Smooth muscle cell (in vitro differentiated cells): ENCODE data around the gene OLR1. TPM values are rescaled to one million over a fixed set of nuclear protein-coding genes. Genes with fewer than 3 reads are reported as not detected.

Experiments used
- DNase-seq: peaks from one replicate; lab custom pipeline; 2025; ENCODE audit not compliant: unreplicated experiment; lab: John Stamatoyannopoulos, UW
- H2AFZ ChIP-seq: fragments of 200-600 bp; sonication (generic); 2 replicates; pipeline ENCODE4 v1.6.0; 2016; ENCODE audit warnings: antibody characterized with exemption, low read depth, mild to moderate bottlenecking
- H3F3A ChIP-seq: fragments of 200-600 bp; sonication (generic); 2 replicates; pipeline ENCODE4 v1.6.0; 2017; ENCODE audit warnings: antibody characterized with exemption, low read depth
- H3K27ac ChIP-seq: fragments of 200-600 bp; sonication (generic); 2 replicates; pipeline ENCODE4 v1.5.1; 2016; ENCODE audit warnings: low read depth, mild to moderate bottlenecking
- H3K27me3 ChIP-seq: fragments of 200-600 bp; sonication (generic); 2 replicates; pipeline ENCODE4 v1.6.1; 2016; ENCODE audit warnings: low read depth, mild to moderate bottlenecking
- H3K36me3 ChIP-seq: fragments of 200-600 bp; sonication (generic); 2 replicates; pipeline ENCODE4 v1.5.1; 2016; ENCODE audit warnings: low read depth
- H3K4me1 ChIP-seq: fragments of 200-600 bp; sonication (generic); 2 replicates; pipeline ENCODE4 v1.5.1; 2016; ENCODE audit warnings: low read depth
- H3K4me2 ChIP-seq: fragments of 200-600 bp; sonication (generic); 2 replicates; pipeline ENCODE4 v1.6.0; 2016; ENCODE audit warnings: mild to moderate bottlenecking
- H3K4me3 ChIP-seq: fragments of 200-600 bp; sonication (generic); 2 replicates; pipeline ENCODE4 v1.5.1; 2016; ENCODE audit warnings: mild to moderate bottlenecking
- H3K79me2 ChIP-seq: fragments of 200-600 bp; sonication (generic); 2 replicates; pipeline ENCODE4 v1.6.0; 2016; ENCODE audit warnings: low read depth, mild to moderate bottlenecking
- H3K9ac ChIP-seq: fragments of 200-600 bp; sonication (generic); 2 replicates; pipeline ENCODE4 v1.6.0; 2016; ENCODE audit warnings: low read depth
- H3K9me3 ChIP-seq: fragments of 200-600 bp; sonication (generic); replicated peaks from 2 replicates; pipeline ENCODE4 v1.5.1; 2016; ENCODE audit warnings: low read depth
- H4K20me1 ChIP-seq: fragments of 200-600 bp; sonication (generic); 2 replicates; pipeline ENCODE4 v1.6.0; 2016; ENCODE audit warnings: low read depth
- WGBS: methylation state at CpG from one replicate; pipeline ENCODE4 v1.1.7; 2016; ENCODE audit warnings: low lambda C conversion rate; 5-methylcytosine and 5-hydroxymethylcytosine counted together
- polyA plus RNA-seq: library from polyadenylated mRNA; unstranded; fragments of >200 nt; fragmentation: Nextera tagmentation; extraction: Ambion mirVana; gene quantifications from 2 replicates; pipeline ENCODE4 v1.2.1, GENCODE V29; 2016
- total RNA-seq: library from RNA; depleted of rRNA; stranded (reverse); fragments of >200 nt; gene quantifications from 2 replicates; pipeline ENCODE4 v1.2.3, GENCODE V29; 2014
- TF ChIP-seq, protein P1 (sequence below): fragments of 200-600 bp; sonication (generic); IDR thresholded peaks from 2 replicates; pipeline ENCODE4 v1.5.1; 2017; ENCODE audit warnings: borderline replicate concordance, mild to moderate bottlenecking, antibody characterized with exemption; ENCODE audit not compliant: insufficient read depth, poor library complexity, severe bottlenecking

Gene OLR1
- total and polyA plus RNA-seq, 2 experiments from 2014 or later = 5.4 to 7.4 TPM

- no peaks in the 10 kb centered on the region for H3K36me3 ChIP-seq
- no peaks in the 10 kb centered on the region for H3K4me1 ChIP-seq
- no peaks in the 10 kb centered on the region for H3K9me3 ChIP-seq
- no peaks in the 10 kb centered on the region for H3K27me3 ChIP-seq
- TF ChIP-seq, protein P1, sequence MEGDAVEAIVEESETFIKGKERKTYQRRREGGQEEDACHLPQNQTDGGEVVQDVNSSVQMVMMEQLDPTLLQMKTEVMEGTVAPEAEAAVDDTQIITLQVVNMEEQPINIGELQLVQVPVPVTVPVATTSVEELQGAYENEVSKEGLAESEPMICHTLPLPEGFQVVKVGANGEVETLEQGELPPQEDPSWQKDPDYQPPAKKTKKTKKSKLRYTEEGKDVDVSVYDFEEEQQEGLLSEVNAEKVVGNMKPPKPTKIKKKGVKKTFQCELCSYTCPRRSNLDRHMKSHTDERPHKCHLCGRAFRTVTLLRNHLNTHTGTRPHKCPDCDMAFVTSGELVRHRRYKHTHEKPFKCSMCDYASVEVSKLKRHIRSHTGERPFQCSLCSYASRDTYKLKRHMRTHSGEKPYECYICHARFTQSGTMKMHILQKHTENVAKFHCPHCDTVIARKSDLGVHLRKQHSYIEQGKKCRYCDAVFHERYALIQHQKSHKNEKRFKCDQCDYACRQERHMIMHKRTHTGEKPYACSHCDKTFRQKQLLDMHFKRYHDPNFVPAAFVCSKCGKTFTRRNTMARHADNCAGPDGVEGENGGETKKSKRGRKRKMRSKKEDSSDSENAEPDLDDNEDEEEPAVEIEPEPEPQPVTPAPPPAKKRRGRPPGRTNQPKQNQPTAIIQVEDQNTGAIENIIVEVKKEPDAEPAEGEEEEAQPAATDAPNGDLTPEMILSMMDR = no peak
- no peaks in the 10 kb centered on the region for H4K20me1 ChIP-seq
- no peaks in the 10 kb centered on the region for H3K79me2 ChIP-seq
- H3K4me3 ChIP-seq = no peak overlapping the region
- H3F3A ChIP-seq = no peaks in the 10 kb centered on the region
- no peak overlapping the region for H2AFZ ChIP-seq
- DNase-seq = no peak
- H3K27ac ChIP-seq = no peak overlapping the region
- no peak overlapping the region for H3K4me2 ChIP-seq
- no peak overlapping the region for H3K9ac ChIP-seq
- WGBS = 89% methylated on average over 3 of the region's 3 CpGs
Measured at GRCh38 chr12:10163084-10163483, 8.8 kb downstream of the OLR1 start.

DNA sequence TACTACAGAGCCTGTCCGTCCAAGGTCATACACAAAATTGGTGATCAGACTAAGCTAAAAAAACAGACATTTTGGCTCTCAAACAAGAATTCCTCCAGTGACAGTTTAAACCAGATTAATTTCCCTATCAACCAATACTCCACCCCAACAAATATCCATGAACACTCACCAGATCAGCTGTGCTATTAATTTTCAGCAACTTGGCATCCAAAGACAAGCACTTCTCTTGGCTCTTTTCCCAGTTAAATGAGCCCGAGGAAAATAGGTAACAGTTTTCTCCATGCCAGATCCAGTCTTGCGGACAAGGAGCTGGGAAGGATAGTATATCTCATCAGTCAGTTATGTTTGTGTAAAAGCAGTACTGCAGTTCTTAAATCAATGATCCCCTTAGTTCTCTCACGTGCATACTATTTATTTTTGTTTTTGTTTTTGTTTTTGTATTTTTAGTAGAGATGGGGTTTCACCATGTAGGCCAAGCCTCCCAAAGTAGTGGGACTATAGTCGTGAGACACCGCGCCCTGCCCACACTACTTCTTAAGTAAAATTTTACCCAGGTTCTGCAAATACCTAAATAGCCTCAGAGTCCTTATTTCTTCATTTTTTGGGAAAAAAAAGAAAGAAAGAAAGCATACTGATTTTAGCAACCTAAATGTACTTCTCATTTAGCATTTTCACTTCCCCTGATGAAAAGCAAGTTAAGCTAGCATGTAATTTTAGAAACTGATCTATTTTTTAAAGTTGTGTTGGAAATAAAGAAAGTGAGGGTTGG lies 11.1 kb downstream of the OLR1 start:
- Histone ChIP-seq H3K79me2 (no peaks in the 10 kb centered on the region), H3K9ac (no peak overlapping the region), H3K27me3 (no peaks in the 10 kb centered on the region), H3K9me3 (no peaks in the 10 kb centered on the region), H4K20me1 (no peaks in the 10 kb centered on the region), H3K4me2 (no peak overlapping the region), H3K4me1 (no peaks in the 10 kb centered on the region), H3K36me3 (no peaks in the 10 kb centered on the region), H3F3A (no peaks in the 10 kb centered on the region), H3K27ac (no peak overlapping the region), H2AFZ (no peak overlapping the region), H3K4me3 (no peak overlapping the region)
- DNase-seq = no peak
- TF ChIP-seq, protein P1 = no peak
- WGBS = 90% methylated on average over 7 of the region's 7 CpGs

DNA sequence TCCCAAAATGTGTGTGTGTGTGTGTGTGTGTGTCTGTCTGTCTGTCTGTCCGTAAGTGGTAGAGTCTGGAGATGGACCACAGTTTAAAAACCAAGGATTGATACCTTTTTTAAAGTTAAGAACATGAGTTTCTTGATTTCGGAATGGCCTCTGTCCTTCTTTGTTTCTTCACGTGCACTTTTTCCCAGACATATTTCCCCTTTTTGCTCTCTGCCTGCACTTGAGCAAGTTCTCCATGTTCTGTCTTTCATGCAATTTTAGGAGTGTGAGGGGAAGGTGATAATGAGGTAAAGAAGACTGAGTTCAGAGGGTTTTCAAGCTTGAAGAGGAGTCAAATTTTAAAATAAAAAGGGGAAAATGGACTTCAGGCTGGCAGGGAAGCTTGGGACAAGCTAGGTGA lies 12.7 kb downstream of the OLR1 start:
- Histone ChIP-seq H3K4me2 (no peak overlapping the region), H3K9ac (no peak overlapping the region), H3K4me1 (no peaks in the 10 kb centered on the region), H3K36me3 (no peaks in the 10 kb centered on the region), H3K79me2 (no peaks in the 10 kb centered on the region), H4K20me1 (no peaks in the 10 kb centered on the region), H3F3A (no peaks in the 10 kb centered on the region), H2AFZ (no peak overlapping the region), H3K27me3 (no peaks in the 10 kb centered on the region), H3K27ac (no peak overlapping the region), H3K9me3 (no peaks in the 10 kb centered on the region), H3K4me3 (no peak overlapping the region)
- DNase-seq = no peak
- WGBS = 70% methylated on average over 3 of the region's 3 CpGs
- TF ChIP-seq, protein P1 = no peak

GRCh38 chr12:10158406-10158805 lies 13.5 kb downstream of the OLR1 start:
- TF ChIP-seq, protein P1 = no peak
- no peaks in the 10 kb centered on the region for H3K36me3 ChIP-seq

More at GRCh38 chr12:10158406-10158805, 13.5 kb downstream of the OLR1 start:
- Histone ChIP-seq H3K27ac (no peak overlapping the region), H3K79me2 (no peaks in the 10 kb centered on the region), H3K9ac (no peak overlapping the region), H3K27me3 (no peaks in the 10 kb centered on the region), H3K4me1 (no peaks in the 10 kb centered on the region), H4K20me1 (no peaks in the 10 kb centered on the region), H3F3A (no peaks in the 10 kb centered on the region), H3K4me3 (no peak overlapping the region), H2AFZ (no peak overlapping the region), H3K9me3 (no peaks in the 10 kb centered on the region), H3K4me2 (no peak overlapping the region)
- 89% methylated on average over 2 of the region's 2 CpGs for WGBS
- DNase-seq = no peak
